ENCODE measurements around the gene UPK2.
A peak's percentile ranks its signal among the peaks of the same experiment; 100 is the strongest.

UPK2 gene

DNA sequence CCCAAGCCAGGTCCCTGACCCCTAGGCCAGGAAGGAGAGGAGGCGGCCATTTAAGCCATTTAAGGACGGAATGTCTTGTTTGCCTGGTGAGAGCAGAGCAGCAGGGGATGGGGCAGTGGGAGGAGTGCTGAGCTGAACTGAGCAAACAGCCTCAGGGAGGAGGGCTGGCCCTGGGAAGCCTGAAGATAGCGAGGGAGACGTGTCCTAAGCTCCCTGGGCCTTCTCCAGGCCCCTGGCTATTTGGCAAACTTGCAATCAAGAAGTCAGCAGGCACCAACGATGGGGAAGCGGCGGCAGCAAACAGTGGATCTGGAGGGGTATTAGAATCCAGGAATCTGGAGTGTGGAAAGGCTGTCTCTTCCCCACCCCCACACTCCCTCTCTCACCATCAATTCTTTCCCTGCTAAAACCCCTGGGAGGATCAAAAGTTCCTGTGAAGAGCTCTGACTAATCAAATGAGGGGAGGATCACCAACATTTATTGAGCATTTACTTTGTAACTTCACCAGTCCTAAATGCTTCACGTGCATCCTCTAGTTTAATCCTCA is 39.2 kb upstream of the UPK2 start:
- Histone ChIP-seq H3K9ac (ENCODE audit: low read length) (peak overlapping the region; percentile 79), H3K23ac (ENCODE audit: low read length) (no peak overlapping the region), H2BK15ac (replicated peaks; ENCODE audit: low read depth) (no peak overlapping the region), H4K8ac (ENCODE audit: low read depth, low read length) (no peak overlapping the region), H3K4me2 (ENCODE audit: low read length) (peak overlapping the region; percentile 30), H3K4me3 (ENCODE audit: low read length) (no peak overlapping the region), H3K27me3 (ENCODE audit: insufficient read depth, low read length, poor library complexity) (no peaks in the 10 kb centered on the region), H3K36me3 (ENCODE audit: control insufficient read depth, insufficient read depth, low read length) (no peaks in the 10 kb centered on the region), H2BK5ac (ENCODE audit: low read length) (peak overlapping the region; percentile 64), H3K18ac (ENCODE audit: low read length) (peak overlapping the region; percentile 72), H3K56ac (ENCODE audit: low read length) (peak overlapping the region; percentile 97), H3K4ac (ENCODE audit: low read depth, low read length) (peak overlapping the region; percentile 60), H3K4me1 (ENCODE audit: control insufficient read depth, low read depth, low read length) (peaks cover 73% of the 10 kb centered on the region), H3K79me1 (ENCODE audit: low read length) (peaks cover 33% of the 10 kb centered on the region), H3K27ac (ENCODE audit: low read depth, low read length) (peak overlapping the region; percentile 98), H3K79me2 (ENCODE audit: control insufficient read depth, insufficient read depth, low read length) (peaks cover 54% of the 10 kb centered on the region), H2AK5ac (ENCODE audit: low read length) (peak overlapping the region; percentile 96), H4K5ac (ENCODE audit: low read length) (no peak overlapping the region), H2BK120ac (ENCODE audit: low read depth, low read length) (no peak overlapping the region)
- DNase-seq, result peak; percentile 99
- no CpG with 5 or more reads among the region's 8 CpGs for WGBS (ENCODE audit: extremely low coverage, insufficient coverage, low lambda C conversion rate)

DNA sequence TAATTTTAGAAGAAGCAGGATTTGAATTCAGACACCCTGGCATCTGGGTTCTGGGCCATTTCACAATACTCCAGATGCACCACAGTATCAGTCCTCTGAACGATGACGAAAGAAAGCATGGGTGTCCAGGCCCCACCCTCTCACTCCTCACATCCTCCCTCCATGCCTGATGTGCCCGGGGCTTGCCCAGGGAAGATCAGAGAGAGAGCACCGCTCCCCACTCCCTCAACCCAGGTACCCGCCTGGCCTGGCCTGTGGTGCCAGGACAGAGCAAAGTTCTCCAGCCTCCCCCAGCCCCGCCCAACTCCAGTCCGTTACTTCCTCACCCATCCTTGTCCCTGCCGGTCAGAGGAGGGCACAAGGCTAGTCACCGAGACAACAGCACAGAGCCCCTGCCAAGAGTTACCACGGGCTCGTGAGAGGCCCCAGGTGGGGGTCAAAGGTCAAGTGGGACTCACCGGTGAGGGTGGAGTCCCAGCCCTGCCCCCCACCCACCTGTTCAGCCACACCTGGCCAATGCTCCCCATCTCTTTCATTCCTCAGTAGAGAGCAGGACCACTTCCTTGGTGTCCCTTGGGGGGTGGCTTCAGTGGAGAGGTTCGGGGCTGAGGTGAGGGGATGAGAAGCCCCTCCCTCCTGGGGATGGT is 38.5 kb upstream of the UPK2 start:
- peak overlapping the region; percentile 97 for H2AK5ac ChIP-seq (ENCODE audit: low read length)
- peaks cover 32% of the 10 kb centered on the region for H3K79me1 ChIP-seq (ENCODE audit: low read length)
- H3K27ac ChIP-seq (ENCODE audit: low read depth, low read length), result peak overlapping the region; percentile 98
- H3K4me3 ChIP-seq (ENCODE audit: low read length), result no peak overlapping the region
- H3K4me2 ChIP-seq (ENCODE audit: low read length), result peak overlapping the region; percentile 32
- H3K18ac ChIP-seq (ENCODE audit: low read length), result peak overlapping the region; percentile 12
- peaks cover 60% of the 10 kb centered on the region for H3K79me2 ChIP-seq (ENCODE audit: control insufficient read depth, insufficient read depth, low read length)
- H2BK120ac ChIP-seq (ENCODE audit: low read depth, low read length), result peak overlapping the region; percentile 52
- H3K27me3 ChIP-seq (ENCODE audit: insufficient read depth, low read length, poor library complexity), result no peaks in the 10 kb centered on the region
- H4K5ac ChIP-seq (ENCODE audit: low read length), result no peak overlapping the region
- peak overlapping the region; percentile 85 for H3K23ac ChIP-seq (ENCODE audit: low read length)
- peak overlapping the region; percentile 93 for H3K4ac ChIP-seq (ENCODE audit: low read depth, low read length)
- WGBS (ENCODE audit: extremely low coverage, insufficient coverage, low lambda C conversion rate), result no CpG with 5 or more reads among the region's 13 CpGs
- no peak overlapping the region for H4K8ac ChIP-seq (ENCODE audit: low read depth, low read length)
- H3K9ac ChIP-seq (ENCODE audit: low read length), result peak overlapping the region; percentile 79
- H3K56ac ChIP-seq (ENCODE audit: low read length), result peak overlapping the region; percentile 97
- H2BK5ac ChIP-seq (ENCODE audit: low read length), result peak overlapping the region; percentile 98
- peak overlapping the region; percentile 25 for H2BK15ac ChIP-seq (replicated peaks; ENCODE audit: low read depth)
- no peaks in the 10 kb centered on the region for H3K36me3 ChIP-seq (ENCODE audit: control insufficient read depth, insufficient read depth, low read length)
- peak; percentile 48 for DNase-seq
- peaks cover 71% of the 10 kb centered on the region for H3K4me1 ChIP-seq (ENCODE audit: control insufficient read depth, low read depth, low read length)

DNA sequence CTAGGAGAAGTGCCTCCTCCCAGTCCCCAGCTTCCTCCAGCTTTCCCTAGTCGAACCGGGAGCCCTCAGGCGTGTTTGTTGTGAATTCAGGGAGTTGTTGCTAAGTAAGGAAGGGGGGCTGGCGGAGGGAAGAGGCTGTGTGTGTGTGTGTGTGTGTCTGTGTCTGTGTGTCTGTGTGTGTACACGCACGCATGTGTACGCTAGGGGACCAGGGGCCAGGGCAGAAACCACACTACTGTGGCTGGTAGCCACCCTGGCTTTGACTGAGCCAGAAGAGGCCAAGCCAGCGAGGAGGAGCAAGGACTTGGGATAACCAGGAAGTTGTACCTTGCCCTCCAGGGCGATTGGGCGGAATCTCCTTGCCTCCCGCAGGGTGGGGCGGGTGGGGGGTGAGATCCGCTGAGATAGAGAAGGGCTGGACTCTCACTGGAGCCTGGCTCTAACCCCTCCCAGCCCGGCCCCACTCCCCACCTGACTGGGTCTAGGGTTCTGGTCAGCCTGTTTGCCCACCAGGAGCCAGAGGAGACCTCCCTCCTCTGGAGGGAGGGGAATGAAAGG is 37.9 kb upstream of the UPK2 start:
- peak overlapping the region; percentile 97 for H3K56ac ChIP-seq (ENCODE audit: low read length)
- H2BK5ac ChIP-seq (ENCODE audit: low read length), result peak overlapping the region; percentile 99
- no peaks in the 10 kb centered on the region for H3K36me3 ChIP-seq (ENCODE audit: control insufficient read depth, insufficient read depth, low read length)
- peaks cover 66% of the 10 kb centered on the region for H3K79me2 ChIP-seq (ENCODE audit: control insufficient read depth, insufficient read depth, low read length)
- peak overlapping the region; percentile 98 for H3K27ac ChIP-seq (ENCODE audit: low read depth, low read length)
- peak overlapping the region; percentile 85 for H3K23ac ChIP-seq (ENCODE audit: low read length)
- peak overlapping the region; percentile 79 for H3K9ac ChIP-seq (ENCODE audit: low read length)
- H2AK5ac ChIP-seq (ENCODE audit: low read length), result peak overlapping the region; percentile 97
- peak overlapping the region; percentile 81 for H3K18ac ChIP-seq (ENCODE audit: low read length)
- H3K4me3 ChIP-seq (ENCODE audit: low read length), result no peak overlapping the region
- H4K8ac ChIP-seq (ENCODE audit: low read depth, low read length), result no peak overlapping the region
- H3K4me2 ChIP-seq (ENCODE audit: low read length), result peak overlapping the region; percentile 70
- no peaks in the 10 kb centered on the region for H3K27me3 ChIP-seq (ENCODE audit: insufficient read depth, low read length, poor library complexity)
- H2BK120ac ChIP-seq (ENCODE audit: low read depth, low read length), result peak overlapping the region; percentile 30
- no peak overlapping the region for H2BK15ac ChIP-seq (replicated peaks; ENCODE audit: low read depth)
- no CpG with 5 or more reads among the region's 14 CpGs for WGBS (ENCODE audit: extremely low coverage, insufficient coverage, low lambda C conversion rate)
- H3K79me1 ChIP-seq (ENCODE audit: low read length), result peaks cover 26% of the 10 kb centered on the region
- no peak overlapping the region for H4K5ac ChIP-seq (ENCODE audit: low read length)
- peak; percentile 98 for DNase-seq
- H3K4ac ChIP-seq (ENCODE audit: low read depth, low read length), result peak overlapping the region; percentile 93
- peaks cover 67% of the 10 kb centered on the region for H3K4me1 ChIP-seq (ENCODE audit: control insufficient read depth, low read depth, low read length)

DNA sequence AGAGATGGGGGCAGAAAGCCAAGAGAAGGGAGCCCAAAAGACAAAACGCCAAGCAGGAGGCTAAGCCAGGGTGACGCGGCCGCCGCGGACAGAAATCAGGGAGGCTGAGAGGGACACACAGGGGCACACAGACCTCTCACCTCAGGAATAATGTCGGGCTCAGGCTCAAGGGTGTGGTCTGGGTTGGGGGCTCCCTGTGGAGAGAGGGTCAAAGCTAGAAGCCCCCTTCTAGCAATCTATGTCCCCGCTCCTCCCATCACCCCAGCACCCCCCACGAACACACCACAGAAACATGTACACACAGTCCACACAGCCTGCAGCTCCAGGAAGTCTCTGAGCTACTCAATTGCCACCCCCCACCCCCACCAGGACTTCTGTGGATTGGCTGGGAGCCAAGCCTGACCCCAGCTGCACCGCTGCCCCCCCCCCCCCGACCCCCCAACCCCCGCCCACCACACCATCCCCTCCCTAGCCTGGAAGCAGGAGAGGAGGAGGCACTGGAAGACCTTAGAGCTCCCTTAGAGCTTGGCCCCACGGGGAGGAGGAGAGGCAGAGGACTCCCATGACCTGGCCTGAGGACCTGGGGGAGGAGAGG is 37.3 kb upstream of the UPK2 start:
- peak overlapping the region; percentile 98 for H3K27ac ChIP-seq (ENCODE audit: low read depth, low read length)
- no CpG with 5 or more reads among the region's 13 CpGs for WGBS (ENCODE audit: extremely low coverage, insufficient coverage, low lambda C conversion rate)
- no peak for DNase-seq

DNA sequence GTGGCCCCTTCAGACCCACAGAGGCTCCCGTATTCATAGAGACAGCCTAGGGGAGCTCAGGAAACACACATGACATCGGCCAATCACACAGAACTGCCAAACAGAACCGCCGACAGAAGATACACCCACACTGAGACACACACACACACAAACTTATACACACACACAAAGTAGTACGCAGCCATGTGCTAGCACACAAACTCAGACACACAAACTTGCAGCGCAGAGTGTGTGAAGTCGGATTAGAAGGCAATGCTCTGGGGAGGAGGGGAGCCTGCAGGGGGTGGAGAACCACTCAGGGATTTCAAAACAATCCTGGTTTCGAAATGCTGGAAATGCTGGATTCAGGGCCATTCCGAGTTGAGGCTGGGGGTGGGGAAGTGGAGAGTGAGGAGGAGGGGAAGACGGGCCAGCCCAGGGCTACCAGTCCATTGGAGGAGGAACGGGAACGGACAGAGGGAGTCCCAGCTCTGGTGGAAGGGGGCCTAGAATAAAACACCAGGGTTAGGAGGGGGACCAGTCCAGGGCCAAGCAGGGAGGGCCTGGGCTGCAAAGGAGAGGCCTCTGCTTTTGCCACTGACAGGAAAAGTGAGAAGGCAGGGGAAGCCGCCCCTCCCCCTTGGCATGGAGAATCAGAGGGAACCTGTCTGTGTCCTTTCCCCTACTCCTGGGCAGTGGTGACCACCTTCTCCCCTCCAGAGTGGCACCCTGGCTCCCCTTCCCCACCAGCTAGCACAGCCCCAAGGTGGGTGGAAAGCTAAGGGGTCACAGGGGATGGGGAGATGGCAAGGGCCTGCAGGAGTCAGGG is 34.8 kb upstream of the UPK2 start:
- peaks cover 55% of the 10 kb centered on the region for H3K4me1 ChIP-seq (ENCODE audit: control insufficient read depth, low read depth, low read length)

More for the DNA sequence above, 37.3 kb upstream of the UPK2 start:
- H3K4me1 ChIP-seq (ENCODE audit: control insufficient read depth, low read depth, low read length), result peaks cover 68% of the 10 kb centered on the region
- no peak overlapping the region for H4K8ac ChIP-seq (ENCODE audit: low read depth, low read length)
- H3K79me2 ChIP-seq (ENCODE audit: control insufficient read depth, insufficient read depth, low read length), result peaks cover 69% of the 10 kb centered on the region
- H3K79me1 ChIP-seq (ENCODE audit: low read length), result peaks cover 31% of the 10 kb centered on the region
- peak overlapping the region; percentile 90 for H3K56ac ChIP-seq (ENCODE audit: low read length)
- peak overlapping the region; percentile 87 for H3K4ac ChIP-seq (ENCODE audit: low read depth, low read length)
- H3K27me3 ChIP-seq (ENCODE audit: insufficient read depth, low read length, poor library complexity), result no peaks in the 10 kb centered on the region
- H3K18ac ChIP-seq (ENCODE audit: low read length), result peak overlapping the region; percentile 83
- peak overlapping the region; percentile 70 for H3K4me2 ChIP-seq (ENCODE audit: low read length)
- no peak overlapping the region for H3K23ac ChIP-seq (ENCODE audit: low read length)
- H4K5ac ChIP-seq (ENCODE audit: low read length), result no peak overlapping the region
- H3K36me3 ChIP-seq (ENCODE audit: control insufficient read depth, insufficient read depth, low read length), result no peaks in the 10 kb centered on the region
- peak overlapping the region; percentile 99 for H2BK5ac ChIP-seq (ENCODE audit: low read length)
- peak overlapping the region; percentile 78 for H2BK120ac ChIP-seq (ENCODE audit: low read depth, low read length)
- H3K4me3 ChIP-seq (ENCODE audit: low read length), result no peak overlapping the region
- H3K9ac ChIP-seq (ENCODE audit: low read length), result peak overlapping the region; percentile 73
- no peak overlapping the region for H2BK15ac ChIP-seq (replicated peaks; ENCODE audit: low read depth)
- H2AK5ac ChIP-seq (ENCODE audit: low read length), result peak overlapping the region; percentile 91

More for the DNA sequence above, 34.8 kb upstream of the UPK2 start:
- peak overlapping the region; percentile 46 for H2BK120ac ChIP-seq (ENCODE audit: low read depth, low read length)
- peak overlapping the region; percentile 73 for H3K4me2 ChIP-seq (ENCODE audit: low read length)
- H3K36me3 ChIP-seq (ENCODE audit: control insufficient read depth, insufficient read depth, low read length), result no peaks in the 10 kb centered on the region
- peaks cover 66% of the 10 kb centered on the region for H3K79me2 ChIP-seq (ENCODE audit: control insufficient read depth, insufficient read depth, low read length)
- peak overlapping the region; percentile 90 for H3K23ac ChIP-seq (ENCODE audit: low read length)
- peak overlapping the region; percentile 97 for H2AK5ac ChIP-seq (ENCODE audit: low read length)
- peak overlapping the region; percentile 32 for H3K9ac ChIP-seq (ENCODE audit: low read length)
- H3K79me1 ChIP-seq (ENCODE audit: low read length), result peaks cover 20% of the 10 kb centered on the region
- peak overlapping the region; percentile 73 for H3K18ac ChIP-seq (ENCODE audit: low read length)
- H2BK5ac ChIP-seq (ENCODE audit: low read length), result peak overlapping the region; percentile 86
- no peaks in the 10 kb centered on the region for H3K27me3 ChIP-seq (ENCODE audit: insufficient read depth, low read length, poor library complexity)
- peak overlapping the region; percentile 64 for H3K4ac ChIP-seq (ENCODE audit: low read depth, low read length)
- peak; percentile 93 for DNase-seq
- H3K56ac ChIP-seq (ENCODE audit: low read length), result peak overlapping the region; percentile 91
- H3K27ac ChIP-seq (ENCODE audit: low read depth, low read length), result peak overlapping the region; percentile 93
- no peak overlapping the region for H4K8ac ChIP-seq (ENCODE audit: low read depth, low read length)
- H4K5ac ChIP-seq (ENCODE audit: low read length), result no peak overlapping the region
- no CpG with 5 or more reads among the region's 13 CpGs for WGBS (ENCODE audit: extremely low coverage, insufficient coverage, low lambda C conversion rate)
- H3K4me3 ChIP-seq (ENCODE audit: low read length), result no peak overlapping the region
- no peak overlapping the region for H2BK15ac ChIP-seq (replicated peaks; ENCODE audit: low read depth)
